Measurements from ENCODE around the gene SPDYE16. TPM values are rescaled to one million over a fixed set of nuclear protein-coding genes. Genes with fewer than 3 reads are reported as not detected.
"Not testable (repeated sequence)": the region's sequence is repeated elsewhere in the genome, so short reads cannot be mapped to it uniquely, and the experiment has no call there.

Gene SPDYE16
- total RNA-seq, 1 donor from 2014 or later = not detected

DNA sequence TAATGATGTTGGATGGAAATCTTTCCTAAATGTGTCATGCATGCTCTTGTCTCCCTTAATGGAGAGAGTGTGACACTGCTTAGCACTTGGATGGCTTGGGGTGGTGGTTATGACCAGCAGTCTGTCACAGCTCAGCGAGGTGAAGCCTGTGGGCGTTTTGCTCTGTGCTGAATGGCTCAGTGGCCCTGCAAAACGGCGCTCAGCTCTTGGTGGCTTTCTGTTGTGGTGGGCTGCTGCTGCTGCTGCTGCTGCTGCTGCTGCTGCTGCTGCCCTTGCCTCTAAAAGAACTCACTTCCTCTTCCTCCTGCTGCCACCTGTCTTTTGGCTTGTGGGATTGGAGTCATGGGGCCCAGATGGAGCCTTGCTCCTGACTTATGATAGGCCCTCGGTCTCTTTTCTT lies 56.5 kb downstream of the SPDYE16 start:
- ATAC-seq (ENCODE audit: poor library complexity) (peak; percentile 44), DNase-seq (peak; percentile 3)
- intact Hi-C loops (cut with DNase I) = not testable (repeated sequence)

DNA sequence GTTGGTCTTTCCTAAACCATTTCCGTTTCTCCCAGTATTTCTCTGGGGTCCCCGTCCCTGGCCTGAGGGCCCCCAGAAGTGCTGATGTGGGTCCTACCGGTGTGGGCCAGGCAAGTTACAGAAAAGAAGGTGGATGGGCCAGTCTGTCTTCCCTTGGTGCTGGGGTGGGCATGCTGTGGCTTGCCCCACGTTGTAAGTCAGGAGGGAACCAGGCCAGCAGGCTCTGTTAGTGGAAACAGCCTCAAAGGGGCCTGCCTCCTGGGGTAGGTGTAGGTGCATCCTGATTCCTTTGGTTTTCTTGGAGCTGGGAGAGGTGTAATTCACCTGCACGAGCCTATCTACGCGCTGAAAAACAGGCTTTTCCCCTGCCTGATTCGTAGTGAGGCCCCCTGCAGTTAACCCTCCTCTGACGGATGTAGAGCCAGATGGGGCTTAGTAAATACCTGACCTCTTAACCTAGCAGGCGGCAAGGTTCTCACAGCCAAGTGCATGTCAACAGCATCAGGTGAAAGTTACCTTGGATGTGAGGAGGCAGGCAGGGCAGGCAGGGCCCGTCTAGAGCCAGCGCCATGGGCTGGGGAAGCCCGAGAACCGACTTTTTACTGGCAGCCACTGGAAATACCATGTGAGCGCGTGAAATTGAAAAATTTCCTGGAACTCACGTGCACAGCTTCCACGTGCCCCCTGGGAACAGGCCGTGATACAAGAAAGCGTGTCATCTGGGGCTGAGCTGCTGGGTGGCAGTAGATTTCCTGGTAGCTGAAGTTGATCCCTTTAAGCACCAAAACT lies 57.1 kb downstream of the SPDYE16 start:
- intact Hi-C loops (cut with DNase I); DNase-seq: not testable (repeated sequence)
- ATAC-seq (ENCODE audit: poor library complexity) = peak; percentile 79

DNA sequence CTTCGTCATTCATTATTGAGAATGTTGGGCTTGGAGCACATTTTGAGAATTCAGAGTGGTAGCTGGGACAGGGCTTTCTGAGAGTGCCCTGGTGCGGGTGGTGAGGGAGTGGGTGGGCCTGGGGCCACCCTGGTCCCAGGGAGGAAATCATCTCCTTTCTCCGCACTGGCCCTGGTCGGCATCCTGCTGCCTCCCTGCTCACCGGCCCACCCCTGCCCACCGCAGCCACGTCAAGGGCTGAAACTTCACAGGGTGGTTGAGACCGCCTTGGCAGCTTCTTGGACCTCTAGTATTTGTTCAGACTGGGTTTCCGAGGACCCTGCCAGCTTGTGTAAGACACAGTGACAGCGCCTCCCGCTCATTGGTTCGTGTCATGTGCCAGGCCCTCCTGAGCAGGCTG lies 58.6 kb downstream of the SPDYE16 start:
- intact Hi-C loops (cut with DNase I); DNase-seq; ATAC-seq (ENCODE audit: poor library complexity): not testable (repeated sequence)

DNA sequence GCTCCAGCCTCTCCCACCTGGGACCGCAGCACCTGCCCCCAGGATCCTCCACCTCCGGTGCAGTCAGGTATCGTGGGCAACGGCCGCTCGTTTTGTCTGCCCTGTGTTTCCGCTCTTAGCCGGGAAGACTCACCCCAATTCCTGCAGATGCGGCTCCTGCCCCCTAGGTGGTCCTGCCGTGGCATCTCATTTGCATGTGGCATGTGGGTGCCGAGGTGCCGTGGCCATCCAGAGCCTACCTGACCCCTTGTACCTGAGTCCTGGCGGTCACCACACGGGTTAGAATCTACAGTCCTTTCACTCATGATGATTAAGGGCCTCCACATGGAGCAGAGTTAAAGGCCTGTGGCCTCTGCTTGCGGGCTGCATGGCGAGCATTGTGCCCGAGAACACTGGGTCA lies 60.0 kb downstream of the SPDYE16 start:
- ATAC-seq (ENCODE audit: poor library complexity); intact Hi-C loops (cut with DNase I); DNase-seq: not testable (repeated sequence)

DNA sequence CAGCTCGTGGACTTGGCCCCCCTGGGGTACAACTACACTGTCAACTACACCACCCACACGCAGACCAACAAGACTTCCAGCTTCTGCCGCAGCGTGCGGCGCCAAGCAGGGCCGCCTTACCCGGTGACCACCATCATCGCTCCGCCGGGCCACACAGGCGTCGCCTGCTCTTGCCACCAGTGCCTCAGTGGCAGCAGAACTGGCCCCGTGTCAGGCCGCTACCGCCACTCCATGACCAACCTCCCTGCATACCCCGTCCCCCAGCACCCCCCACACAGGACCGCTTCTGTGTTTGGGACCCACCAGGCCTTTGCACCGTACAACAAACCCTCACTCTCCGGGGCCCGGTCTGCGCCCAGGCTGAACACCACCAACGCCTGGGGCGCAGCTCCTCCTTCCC lies 60.4 kb downstream of the SPDYE16 start:
- DNase-seq; ATAC-seq (ENCODE audit: poor library complexity); intact Hi-C loops (cut with DNase I): not testable (repeated sequence)

Other genes with a start within 250 kb of the SPDYE16 start
- 2,459 TPM for gene HSPB1, start 240.6 kb downstream of the SPDYE16 start, total RNA-seq
- 219 TPM for gene YWHAG, start 184.3 kb downstream of the SPDYE16 start, total RNA-seq
- 0.97 TPM for gene SSC4D, start 133.6 kb downstream of the SPDYE16 start, total RNA-seq
- gene ZP3, start 118.3 kb downstream of the SPDYE16 start, total RNA-seq = not detected
- gene DTX2, start 81.6 kb downstream of the SPDYE16 start, total RNA-seq = 5.5 TPM
- 0.22 TPM for gene UPK3B, start 32.7 kb downstream of the SPDYE16 start, total RNA-seq
- gene POMZP3, start 84.0 kb upstream of the SPDYE16 start, total RNA-seq = 7.2 TPM

Data from Right ventricle myocardium superior (tissue), 1 donor.